ENCODE measurements around the gene CHCHD6. TPM values are rescaled to one million over a fixed set of nuclear protein-coding genes. Genes with fewer than 3 reads are reported as not detected.

CHCHD6 gene
- total and polyA plus RNA-seq, 2 donors (not counting 3 experiments of a cell fraction or from before 2014, with no cell fraction given) = 8.4 to 10.1 TPM

GRCh38 chr3:126963261-126964190, 259.5 kb downstream of the CHCHD6 start:
- Histone ChIP-seq H3K27me3 (ENCODE audit: control insufficient read depth in 2 of 2, insufficient read depth in 2 of 2, low read length in 2 of 2) (peaks cover 0 to 6% of the 10 kb centered on the region in 2 experiments), H3K9ac (replicated peaks; ENCODE audit: extremely low read depth, insufficient read depth, low read length) (no peak overlapping the region), H3K4me2 (ENCODE audit: insufficient read depth, low read length) (no peak overlapping the region), H4K20me1 (replicated peaks; ENCODE audit: control insufficient read depth, extremely low read depth, insufficient read depth, low read length) (no peaks in the 10 kb centered on the region), H3K9me1 (replicated peaks; ENCODE audit: control insufficient read depth, extremely low read depth, insufficient read depth, low read length) (no peaks in the 10 kb centered on the region), H3K27ac (ENCODE audit: insufficient read depth, low read depth, low read length) (no peak overlapping the region), H3K9me3 (replicated peaks; ENCODE audit: control insufficient read depth, insufficient read depth, low read length) (no peaks in the 10 kb centered on the region), H3K79me2 (ENCODE audit: control insufficient read depth, insufficient read depth, low read length) (no peaks in the 10 kb centered on the region), H3K4me3 (replicated peaks in 1 of 3; ENCODE audit: insufficient read depth in 1 of 3, low read depth in 1 of 3, low read length in 3 of 3) (no peak overlapping the region), H2AFZ (ENCODE audit: low read depth, low read length) (no peak overlapping the region), H3K36me3 (ENCODE audit: control insufficient read depth in 2 of 2, extremely low read depth in 1 of 2, insufficient read depth in 2 of 2, low read length in 2 of 2) (no peaks in the 10 kb centered on the region), H3K4me1 (ENCODE audit: control insufficient read depth, extremely low read depth, insufficient read depth, low read length) (peaks cover 4% of the 10 kb centered on the region)
- BruUV-seq (replicated peaks) = no TSS peak
- ChIA-PET CTCF (interaction anchor here (0.6 to 1.4 kb wide), 2 partner anchors 36 to 212 kb away, joined by 3 to 4 read pairs; no protein-coding TSS in a partner anchor), POLR2A (no interaction called here)
- DNase-seq (ENCODE audit: low read depth, low spot score) (no peak), FAIRE-seq (no peak)
- intact Hi-C loops (cut with micrococcal nuclease) (no loop called here), dilution Hi-C loops (cut with MboI; ENCODE audit: extremely low pct_ligation_motif_present, low sequenced_read_pairs) (no loop called here)
- TF ChIP-seq JUN (IDR thresholded peaks at IDR 0.05; ENCODE audit: borderline replicate concordance, insufficient read depth, insufficient read length, low read depth) (no peak), CTCF (IDR thresholded peaks at IDR 0.05; ENCODE audit: extremely low read depth in 1 of 2, insufficient read depth in 1 of 2, low read depth in 1 of 2, low read length in 2 of 2) (no peak)

- DNase-seq (ENCODE audit: low read depth, low spot score) (no peak), FAIRE-seq (no peak)
- intact Hi-C loops (cut with micrococcal nuclease) = no loop called here
- no peaks in the 10 kb centered on the region for H3K36me3 ChIP-seq (ENCODE audit: control insufficient read depth in 2 of 2, extremely low read depth in 1 of 2, insufficient read depth in 2 of 2, low read length in 2 of 2)
- no peak overlapping the region for H3K9ac ChIP-seq (replicated peaks; ENCODE audit: extremely low read depth, insufficient read depth, low read length)
- H3K4me1 ChIP-seq (ENCODE audit: control insufficient read depth, extremely low read depth, insufficient read depth, low read length) = peaks cover 4% of the 10 kb centered on the region
- no peaks in the 10 kb centered on the region for H3K9me1 ChIP-seq (replicated peaks; ENCODE audit: control insufficient read depth, extremely low read depth, insufficient read depth, low read length)
- ChIA-PET POLR2A (no interaction called here), CTCF (no interaction called here)
- no peak overlapping the region for H3K4me2 ChIP-seq (ENCODE audit: insufficient read depth, low read length)
- dilution Hi-C loops (cut with MboI; ENCODE audit: extremely low pct_ligation_motif_present, low sequenced_read_pairs) = no loop called here
- H3K27me3 ChIP-seq (ENCODE audit: control insufficient read depth in 2 of 2, insufficient read depth in 2 of 2, low read length in 2 of 2) = peaks cover 0 to 11% of the 10 kb centered on the region in 2 experiments
- H3K9me3 ChIP-seq (replicated peaks; ENCODE audit: control insufficient read depth, insufficient read depth, low read length) = no peaks in the 10 kb centered on the region
- no peak overlapping the region for H3K27ac ChIP-seq (ENCODE audit: insufficient read depth, low read depth, low read length)
- no TSS peak for BruUV-seq (replicated peaks)
- H4K20me1 ChIP-seq (replicated peaks; ENCODE audit: control insufficient read depth, extremely low read depth, insufficient read depth, low read length) = no peaks in the 10 kb centered on the region
- no peak for TF ChIP-seq MYC (IDR thresholded peaks at IDR 0.05; ENCODE audit: low read depth, low read length)
- no peak overlapping the region for H3K4me3 ChIP-seq (replicated peaks in 1 of 3; ENCODE audit: insufficient read depth in 1 of 3, low read depth in 1 of 3, low read length in 3 of 3)
- no peaks in the 10 kb centered on the region for H3K79me2 ChIP-seq (ENCODE audit: control insufficient read depth, insufficient read depth, low read length)
- no peak overlapping the region for H2AFZ ChIP-seq (ENCODE audit: low read depth, low read length)
Observed at GRCh38 chr3:126964261-126964660, 260.2 kb downstream of the CHCHD6 start.

Measured in endothelial cell of umbilical vein (primary cell).